Endothelial cell of umbilical vein (primary cell): ENCODE measurements around the gene CERS3. TPM values are rescaled to one million over a fixed set of nuclear protein-coding genes. Genes with fewer than 3 reads are reported as not detected.
A peak's percentile ranks its signal among the peaks of the same experiment; 100 is the strongest.

Experiments
- BruUV-seq: library from RNA; stranded (reverse); fragments of 400-500 nt; replicated peaks from 2 replicates; lab custom pipeline; 2021; lab: Mats Ljungman, UMichigan
- CTCF ChIA-PET: fragments of 300-600, 350-600 bp; sonication (Branson Sonifier 250); formaldehyde crosslinking; loops from one replicate; lab custom pipeline; 2021; ENCODE audit warnings: antibody characterized with exemption, inconsistent platforms; lab: Charles Lee
- POLR2A ChIA-PET: fragments of 300-600, 350-600 bp; sonication (Branson Sonifier 250); formaldehyde crosslinking; loops from one replicate; lab custom pipeline; 2021; ENCODE audit warnings: antibody characterized with exemption, inconsistent platforms; lab: Charles Lee
- DNase-seq: peaks from one replicate; pipeline ENCODE4 v3.0.0-alpha.2; 2011; ENCODE audit warnings: low read depth, low spot score
- FAIRE-seq: peaks from 2 replicates; lab custom pipeline; 2011; peaks lifted over from hg19 to GRCh38; lab: Jason Lieb, UNC
- H2AFZ ChIP-seq: 2 replicates; pipeline ENCODE4 v1.6.0; 2012; ENCODE audit warnings: low read depth, low read length, control low read depth, inconsistent platforms
- H3K27ac ChIP-seq: 2 replicates; pipeline ENCODE4 v1.5.1; 2011; ENCODE audit warnings: low read depth, mild to moderate bottlenecking, control low read depth, low read length, moderate library complexity; ENCODE audit not compliant: insufficient read depth
- H3K27me3 ChIP-seq, 2 experiments: 2 replicates each; pipeline versions ENCODE4 v1.6.0 to v1.6.1; 2011; ENCODE audit warnings: low read length in 2 of 2, mixed read lengths in 1 of 2; ENCODE audit not compliant: control insufficient read depth in 2 of 2, insufficient read depth in 2 of 2
- H3K36me3 ChIP-seq, 2 experiments: 2 replicates in 1 of 2; 3 replicates in 1 of 2; pipeline ENCODE4 v1.5.1; 2011; ENCODE audit warnings: low read length in 2 of 2, mild to moderate bottlenecking in 1 of 2, moderate library complexity in 1 of 2; ENCODE audit not compliant: control insufficient read depth in 2 of 2, insufficient read depth in 2 of 2; ENCODE audit errors: extremely low read depth in 1 of 2
- H3K4me1 ChIP-seq: 3 replicates; pipeline ENCODE4 v1.5.1; 2011; ENCODE audit warnings: mild to moderate bottlenecking, low read length; ENCODE audit not compliant: control insufficient read depth, insufficient read depth; ENCODE audit errors: extremely low read depth
- H3K4me2 ChIP-seq: 2 replicates; pipeline ENCODE4 v1.6.1; 2011; ENCODE audit warnings: low read length, control low read depth, mixed read lengths; ENCODE audit not compliant: insufficient read depth
- H3K4me3 ChIP-seq, 3 experiments: fragments of 200-600 bp in 1 of 3; sonication (generic), shearing (Covaris generic) in 1 of 3; replicated peaks in 1 of 3; 2 replicates each; pipeline ENCODE4 v1.5.1; 2011 to 2016; ENCODE audit warnings: control low read depth in 3 of 3, low read length in 3 of 3, mild to moderate bottlenecking in 2 of 3, inconsistent platforms in 1 of 3, low read depth in 1 of 3, moderate library complexity in 1 of 3; ENCODE audit not compliant: insufficient read depth in 1 of 3
- H3K79me2 ChIP-seq: 2 replicates; pipeline ENCODE4 v1.6.0; 2012; ENCODE audit warnings: low read length, inconsistent platforms; ENCODE audit not compliant: control insufficient read depth, insufficient read depth
- H3K9ac ChIP-seq: replicated peaks from 2 replicates; pipeline ENCODE3; 2011; ENCODE audit warnings: low read length, control low read depth; ENCODE audit not compliant: insufficient read depth; ENCODE audit errors: extremely low read depth
- H3K9me1 ChIP-seq: replicated peaks from 3 replicates; pipeline ENCODE4 v1.6.0; 2011; ENCODE audit warnings: mild to moderate bottlenecking, low read length; ENCODE audit not compliant: control insufficient read depth, insufficient read depth; ENCODE audit errors: extremely low read depth
- H3K9me3 ChIP-seq: replicated peaks from 2 replicates; pipeline ENCODE4 v1.5.1; 2012; ENCODE audit warnings: low read length, inconsistent platforms; ENCODE audit not compliant: control insufficient read depth, insufficient read depth
- H4K20me1 ChIP-seq: replicated peaks from 2 replicates; pipeline ENCODE3; 2011; ENCODE audit warnings: mild to moderate bottlenecking, low read length; ENCODE audit not compliant: control insufficient read depth, insufficient read depth; ENCODE audit errors: extremely low read depth
- EZH2 ChIP-seq: IDR thresholded peaks from 2 replicates; pipeline ENCODE4 v1.6.1; 2012; ENCODE audit warnings: borderline replicate concordance, low read depth, mild to moderate bottlenecking, moderate library complexity, low read length, inconsistent platforms; ENCODE audit not compliant: severe bottlenecking
- FOS ChIP-seq: IDR thresholded peaks from 2 replicates; pipeline ENCODE4 v1.6.1; 2011; ENCODE audit warnings: mild to moderate bottlenecking, low read length, moderate library complexity, borderline replicate concordance; ENCODE audit not compliant: insufficient read depth
- GATA2 ChIP-seq: IDR thresholded peaks from 2 replicates; pipeline ENCODE4 v1.7.0; 2011; ENCODE audit warnings: low read depth, mild to moderate bottlenecking, moderate library complexity, mixed read lengths, low read length; ENCODE audit not compliant: insufficient read length, insufficient read depth
- JUN ChIP-seq: IDR thresholded peaks from 2 replicates; pipeline ENCODE4 v1.6.1; 2011; ENCODE audit warnings: borderline replicate concordance, low read depth; ENCODE audit not compliant: insufficient read length, insufficient read depth
- MYC ChIP-seq: IDR thresholded peaks from one replicate; pipeline ENCODE4 v1.6.1; 2011; ENCODE audit warnings: mild to moderate bottlenecking, low read depth, low read length
- POLR2A ChIP-seq: IDR thresholded peaks from 2 replicates; pipeline ENCODE4 v1.6.1; 2012; ENCODE audit warnings: low read depth, mild to moderate bottlenecking, control low read depth, low read length
- POLR2AphosphoS5 ChIP-seq: IDR thresholded peaks from 2 replicates; pipeline ENCODE4 v1.6.1; 2012; ENCODE audit warnings: low read depth, mild to moderate bottlenecking, control low read depth, low read length, moderate library complexity; ENCODE audit not compliant: insufficient read depth
- dilution Hi-C: fragments of 300-500 bp; cut with MboI; formaldehyde crosslinking; loops from one replicate; pipeline ENCODE4 v1.15.0; 2019; ENCODE audit warnings: low sequenced_read_pairs; ENCODE audit not compliant: extremely low pct_ligation_motif_present
- intact Hi-C: fragments of 100-400 bp; cut with micrococcal nuclease; formaldehyde crosslinking; loops from one replicate; pipeline ENCODE4 v1.10.0; 2022
- polyA plus RNA-seq, 4 experiments: library from polyadenylated mRNA; depleted of rRNA in 3 of 4; stranded (reverse) in 3 of 4; unstranded in 1 of 4; fragments of >200 nt; gene quantifications; 2 replicates each; pipeline versions ENCODE4 v1.2.1 to v1.2.3, GENCODE V29; 2011 to 2012; ENCODE audit warnings: missing spikeins in 1 of 4
- total RNA-seq: library from RNA; stranded (reverse); gene quantifications from 2 replicates; pipeline ENCODE4 v1.2.3, GENCODE V29; 2021
- TF ChIP-seq, protein P1 (sequence below), 2 donors: IDR thresholded peaks; 1 replicate in 1 of 2; 2 replicates in 1 of 2; pipeline ENCODE4 v1.5.1; 2011; ENCODE audit warnings: low read length in 2 of 2, mild to moderate bottlenecking in 2 of 2, moderate library complexity in 2 of 2, control low read depth in 1 of 2, inconsistent platforms in 1 of 2, low read depth in 1 of 2; ENCODE audit not compliant: insufficient read depth in 1 of 2; ENCODE audit errors: extremely low read depth in 1 of 2
- TF ChIP-seq, protein P2 (sequence below): IDR thresholded peaks from 2 replicates; pipeline ENCODE4 v1.6.1; 2011; ENCODE audit not compliant: insufficient read depth, insufficient read length

CERS3 gene
- total and polyA plus RNA-seq, 2 donors (not counting 3 experiments of a cell fraction or from before 2014, with no cell fraction given): not detected

DNA sequence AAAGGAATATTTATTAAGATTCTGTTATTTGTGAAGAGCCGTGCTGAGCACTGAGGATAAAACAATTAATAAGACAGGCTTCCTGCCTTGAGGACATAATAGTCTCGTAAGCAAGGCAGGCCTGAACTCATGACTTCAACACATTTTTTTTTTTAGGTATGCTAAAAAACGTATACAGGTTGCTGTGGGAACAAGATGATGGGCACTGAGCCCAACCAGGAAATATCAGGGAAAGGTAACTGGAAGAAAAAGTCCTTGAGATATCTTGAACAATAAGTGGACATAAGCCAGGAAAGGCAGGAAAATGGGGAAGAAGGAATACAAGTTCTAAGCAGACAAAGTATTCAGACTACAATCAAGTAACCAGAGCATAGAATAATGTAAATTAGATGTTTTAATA lies 26.1 kb downstream of the CERS3 start:
- dilution Hi-C loops (no loop called here), intact Hi-C loops (no loop called here)
- no peak for TF ChIP-seq FOS
- no peak for TF ChIP-seq GATA2
- TF ChIP-seq JUN: no peak
- TF ChIP-seq MYC: no peak
- no peak for TF ChIP-seq POLR2AphosphoS5
- TF ChIP-seq, protein P1, sequence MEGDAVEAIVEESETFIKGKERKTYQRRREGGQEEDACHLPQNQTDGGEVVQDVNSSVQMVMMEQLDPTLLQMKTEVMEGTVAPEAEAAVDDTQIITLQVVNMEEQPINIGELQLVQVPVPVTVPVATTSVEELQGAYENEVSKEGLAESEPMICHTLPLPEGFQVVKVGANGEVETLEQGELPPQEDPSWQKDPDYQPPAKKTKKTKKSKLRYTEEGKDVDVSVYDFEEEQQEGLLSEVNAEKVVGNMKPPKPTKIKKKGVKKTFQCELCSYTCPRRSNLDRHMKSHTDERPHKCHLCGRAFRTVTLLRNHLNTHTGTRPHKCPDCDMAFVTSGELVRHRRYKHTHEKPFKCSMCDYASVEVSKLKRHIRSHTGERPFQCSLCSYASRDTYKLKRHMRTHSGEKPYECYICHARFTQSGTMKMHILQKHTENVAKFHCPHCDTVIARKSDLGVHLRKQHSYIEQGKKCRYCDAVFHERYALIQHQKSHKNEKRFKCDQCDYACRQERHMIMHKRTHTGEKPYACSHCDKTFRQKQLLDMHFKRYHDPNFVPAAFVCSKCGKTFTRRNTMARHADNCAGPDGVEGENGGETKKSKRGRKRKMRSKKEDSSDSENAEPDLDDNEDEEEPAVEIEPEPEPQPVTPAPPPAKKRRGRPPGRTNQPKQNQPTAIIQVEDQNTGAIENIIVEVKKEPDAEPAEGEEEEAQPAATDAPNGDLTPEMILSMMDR (IDR thresholded peaks at IDR 0.05; ENCODE audit: extremely low read depth in 1 of 2, insufficient read depth in 1 of 2, low read depth in 1 of 2, low read length in 2 of 2): no peak
- TF ChIP-seq POLR2A: no peak
- TF ChIP-seq, protein P2, sequence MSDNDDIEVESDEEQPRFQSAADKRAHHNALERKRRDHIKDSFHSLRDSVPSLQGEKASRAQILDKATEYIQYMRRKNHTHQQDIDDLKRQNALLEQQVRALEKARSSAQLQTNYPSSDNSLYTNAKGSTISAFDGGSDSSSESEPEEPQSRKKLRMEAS: no peak
- TF ChIP-seq EZH2: no peak
- Histone ChIP-seq H3K9me3 (no peaks in the 10 kb centered on the region), H4K20me1 (no peaks in the 10 kb centered on the region), H3K9ac (no peak overlapping the region), H3K36me3 (no peaks in the 10 kb centered on the region), H3K4me3 (no peak overlapping the region), H3K4me1 (no peaks in the 10 kb centered on the region), H3K79me2 (no peaks in the 10 kb centered on the region), H3K27me3 (no peaks in the 10 kb centered on the region), H3K9me1 (no peaks in the 10 kb centered on the region), H3K4me2 (no peak overlapping the region), H3K27ac (no peak overlapping the region), H2AFZ (no peak overlapping the region)
- peak; percentile 9 for DNase-seq
- ChIA-PET POLR2A (no interaction called here), CTCF (no interaction called here)
- no peak for FAIRE-seq
- BruUV-seq: no TSS peak
